Fibroblast of lung (primary cell): ENCODE results near the gene MAML2.

Experiments
- CTCF ChIP-seq, 2 donors: IDR thresholded peaks in 1 of 2; conservative IDR thresholded peaks in 1 of 2; 1 replicate in 1 of 2; 2 replicates in 1 of 2; pipeline ENCODE4 v1.5.1; 2011 to 2012; ENCODE audit warnings: low read length in 2 of 2, control low read depth in 1 of 2, inconsistent platforms in 1 of 2, low read depth in 1 of 2, mild to moderate bottlenecking in 1 of 2
- EZH2 ChIP-seq: IDR thresholded peaks from 2 replicates; pipeline ENCODE4 v1.5.1; 2012; ENCODE audit warnings: low read length, control low read depth, mild to moderate bottlenecking; ENCODE audit errors: missing control alignments

- no peak for TF ChIP-seq CTCF (conservative IDR thresholded peaks at IDR 0.05 in 1 of 2, IDR thresholded peaks at IDR 0.05 in 1 of 2; ENCODE audit: low read depth in 1 of 2, low read length in 2 of 2)
- TF ChIP-seq EZH2: no peak
Measured at GRCh38 chr11:96218006-96218405, 125.0 kb downstream of the MAML2 start.
